Effector memory CD4-positive, alpha-beta T cell (primary cell): ENCODE results near the gene PAAF1.

ENCODE experiments used
- DNase-seq, 3 donors: peaks; one replicate each; pipeline ENCODE4 v3.0.0-alpha.2; 2020
- H3K27ac ChIP-seq: 2 replicates; pipeline ENCODE4 v1.7.0; 2013; ENCODE audit warnings: mild to moderate bottlenecking, low read length, moderate library complexity; ENCODE audit not compliant: insufficient read depth, poor library complexity, severe bottlenecking
- H3K27me3 ChIP-seq: replicated peaks from 2 replicates; pipeline ENCODE4 v1.7.0; 2013; ENCODE audit warnings: mild to moderate bottlenecking, low read length; ENCODE audit not compliant: insufficient read depth, control insufficient read depth, poor library complexity, severe bottlenecking
- H3K36me3 ChIP-seq: 2 replicates; pipeline ENCODE4 v1.7.0; 2013; ENCODE audit warnings: mild to moderate bottlenecking, low read length, moderate library complexity; ENCODE audit not compliant: control insufficient read depth, insufficient read depth
- H3K4me1 ChIP-seq: 2 replicates; pipeline ENCODE4 v1.7.0; 2013; ENCODE audit warnings: low read length, mild to moderate bottlenecking; ENCODE audit not compliant: control insufficient read depth, insufficient read depth, poor library complexity, severe bottlenecking
- H3K4me3 ChIP-seq: 2 replicates; pipeline ENCODE4 v1.7.0; 2013; ENCODE audit warnings: low read length, low read depth, mild to moderate bottlenecking; ENCODE audit not compliant: insufficient read depth, poor library complexity, severe bottlenecking
- H3K9me3 ChIP-seq: 2 replicates; pipeline ENCODE4 v1.7.0; 2013; ENCODE audit warnings: mild to moderate bottlenecking, low read length, moderate library complexity; ENCODE audit not compliant: control insufficient read depth

The PAAF1 gene

DNA sequence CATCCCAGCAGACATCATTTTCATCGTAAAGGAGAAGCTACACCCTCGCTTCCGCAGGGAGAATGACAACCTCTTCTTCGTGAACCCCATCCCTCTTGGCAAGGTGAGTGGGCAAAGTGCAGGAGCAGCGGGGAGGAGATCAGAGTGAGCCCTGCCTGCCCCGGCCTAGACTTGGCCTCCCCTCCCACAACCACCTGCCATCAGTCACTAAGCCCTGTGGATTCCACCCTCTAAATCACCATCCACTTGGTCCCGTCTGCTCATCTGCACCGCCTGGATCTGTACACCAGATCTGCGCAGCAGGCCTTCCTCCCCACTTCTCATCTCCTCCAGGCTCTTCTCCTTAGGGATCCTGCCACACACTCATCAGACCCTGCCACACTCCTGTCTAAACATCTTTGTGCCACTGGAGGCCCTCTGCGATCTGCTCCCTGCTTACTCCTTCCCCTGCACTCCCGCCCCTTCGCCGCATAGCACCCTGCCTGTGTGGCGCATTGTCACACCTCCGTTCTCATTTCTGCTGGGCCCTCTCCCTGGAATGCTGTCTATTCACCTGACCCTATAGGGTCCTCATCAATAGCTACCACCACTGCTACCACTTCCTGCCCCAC, 91.7 kb downstream of the PAAF1 start:
- Histone ChIP-seq H3K4me1 (peaks cover 74% of the 10 kb centered on the region), H3K27ac (peak overlapping the region; percentile 38), H3K9me3 (no peaks in the 10 kb centered on the region), H3K4me3 (no peak overlapping the region), H3K27me3 (no peaks in the 10 kb centered on the region), H3K36me3 (no peaks in the 10 kb centered on the region)
- no peak for DNase-seq

GRCh38 chr11:73969091-73969490, 92.3 kb downstream of the PAAF1 start:
- Histone ChIP-seq H3K27me3 (no peaks in the 10 kb centered on the region), H3K36me3 (no peaks in the 10 kb centered on the region), H3K9me3 (no peaks in the 10 kb centered on the region), H3K4me3 (no peak overlapping the region), H3K27ac (peak overlapping the region; percentile 38), H3K4me1 (peaks cover 80% of the 10 kb centered on the region)
- DNase-seq, result no peak

DNA sequence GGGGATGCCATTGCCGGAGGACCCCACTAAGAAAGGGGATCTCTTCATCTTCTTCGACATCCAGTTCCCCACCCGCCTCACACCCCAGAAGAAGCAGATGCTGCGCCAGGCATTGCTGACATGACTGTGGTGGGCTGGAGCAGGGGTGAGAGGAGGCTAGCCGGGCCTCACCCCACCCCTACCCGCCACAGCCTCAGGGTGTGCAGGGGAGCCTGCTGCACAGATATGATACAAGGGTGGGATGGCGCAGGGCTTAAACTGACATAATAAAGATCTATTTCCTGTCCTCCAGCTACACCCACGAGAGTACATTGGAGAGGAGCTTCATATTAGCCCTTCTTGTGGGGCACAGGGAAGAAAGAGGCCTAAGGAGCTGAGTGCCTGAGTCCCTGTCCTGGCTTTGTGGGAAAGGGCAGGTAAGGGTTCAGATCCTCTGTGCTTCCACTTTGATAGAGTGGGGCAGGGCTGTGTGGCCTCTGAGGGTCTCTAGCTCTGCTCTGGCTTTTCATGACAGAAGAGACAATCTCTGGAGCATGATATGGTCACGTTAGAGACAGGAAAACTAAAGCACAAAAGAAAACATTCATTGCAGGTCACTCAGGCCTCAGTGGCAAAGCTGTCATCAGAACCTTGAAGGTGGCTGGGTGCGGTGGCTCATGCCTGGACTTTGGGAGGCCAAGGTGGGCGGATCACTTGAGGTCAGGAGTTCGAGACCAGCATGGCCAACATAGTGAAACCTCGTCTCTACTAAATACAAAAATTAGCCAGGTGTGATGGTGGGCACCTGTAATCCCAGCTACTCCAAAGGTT, 93.4 kb downstream of the PAAF1 start:
- DNase-seq, result no peak
- peak overlapping the region; percentile 14 for H3K4me3 ChIP-seq
- H3K27ac ChIP-seq, result peak overlapping the region; percentile 59
- peaks cover 83% of the 10 kb centered on the region for H3K4me1 ChIP-seq
- H3K36me3 ChIP-seq, result peaks cover 8% of the 10 kb centered on the region
- no peaks in the 10 kb centered on the region for H3K27me3 ChIP-seq
- no peaks in the 10 kb centered on the region for H3K9me3 ChIP-seq

DNA sequence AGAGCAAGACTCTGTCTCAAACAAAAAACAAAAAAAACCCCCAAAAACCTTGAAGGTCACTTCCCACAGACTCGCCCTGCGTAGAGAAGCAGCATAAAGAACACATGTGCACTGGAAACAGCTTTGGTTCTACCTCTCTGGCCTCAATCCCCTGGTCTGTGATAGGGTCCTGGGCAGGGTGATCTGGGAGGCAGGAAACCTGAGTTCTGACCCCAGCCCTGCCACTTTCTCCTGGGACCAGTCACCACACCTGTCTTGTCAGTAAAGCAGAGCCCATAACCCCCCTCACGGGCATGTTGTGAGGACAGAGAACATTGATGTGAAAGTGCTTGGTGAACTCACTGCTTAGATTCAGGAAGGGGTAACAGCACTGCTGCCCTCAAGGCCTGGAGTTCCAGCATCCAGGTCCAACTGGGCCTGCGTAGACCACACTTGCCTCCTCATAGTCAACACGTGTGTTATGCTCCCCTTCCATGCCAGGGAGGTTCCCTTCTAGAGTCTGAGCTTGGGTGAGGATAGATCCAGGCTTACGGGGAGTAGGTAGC, 94.4 kb downstream of the PAAF1 start:
- Histone ChIP-seq H3K36me3 (peaks cover 17% of the 10 kb centered on the region), H3K4me1 (peaks cover 87% of the 10 kb centered on the region), H3K27me3 (no peaks in the 10 kb centered on the region), H3K9me3 (no peaks in the 10 kb centered on the region), H3K27ac (peak overlapping the region; percentile 21), H3K4me3 (no peak overlapping the region)
- no peak for DNase-seq

- Histone ChIP-seq H3K4me1 (peaks cover 94% of the 10 kb centered on the region), H3K27me3 (no peaks in the 10 kb centered on the region), H3K27ac (peak overlapping the region; percentile 49), H3K4me3 (no peak overlapping the region), H3K9me3 (no peaks in the 10 kb centered on the region), H3K36me3 (peaks cover 26% of the 10 kb centered on the region)
- no peak for DNase-seq
Measured at GRCh38 chr11:73972187-73972586, 95.4 kb downstream of the PAAF1 start.

DNA sequence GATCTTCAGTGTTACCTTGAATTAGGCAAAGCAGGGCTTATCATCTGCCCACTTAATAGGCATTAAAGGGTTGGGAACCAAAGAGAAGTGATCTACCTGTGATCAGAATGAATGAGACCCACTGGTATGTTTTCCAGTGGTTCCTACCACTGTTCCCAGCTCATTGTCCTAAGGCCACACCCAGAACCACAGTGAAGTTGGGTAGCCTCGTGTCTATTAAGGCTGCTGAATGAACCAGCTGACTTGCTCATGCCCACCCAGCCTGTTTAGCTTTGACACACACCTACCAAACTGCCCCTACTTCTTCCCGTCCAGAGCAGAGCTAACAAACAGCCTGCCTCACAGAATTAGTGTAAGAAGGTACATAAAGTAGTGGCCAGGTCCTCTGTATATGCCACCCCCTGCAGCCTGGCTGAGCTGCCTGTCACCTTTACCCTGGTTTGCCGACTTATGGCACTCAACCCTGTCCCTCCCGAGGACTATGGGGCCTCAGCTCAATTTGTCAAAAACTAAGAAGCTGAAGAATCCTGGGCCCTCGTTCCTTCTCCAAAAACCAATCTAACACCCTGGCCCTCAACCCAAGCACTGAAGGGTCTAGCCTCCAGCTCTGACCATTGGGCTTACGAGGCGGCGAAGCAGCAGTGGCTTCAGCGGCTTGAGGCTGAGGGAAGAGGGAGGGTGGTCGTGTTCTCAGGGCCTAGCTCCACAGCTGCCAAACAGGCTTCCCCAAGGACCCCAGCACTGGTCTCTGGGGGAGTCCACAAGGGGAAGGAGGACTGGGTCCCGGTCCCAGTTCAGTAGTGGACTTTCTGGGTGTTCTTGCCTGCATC, 96.0 kb downstream of the PAAF1 start:
- H3K36me3 ChIP-seq, result peaks cover 33% of the 10 kb centered on the region
- no peak overlapping the region for H3K4me3 ChIP-seq
- no peak for DNase-seq
- peaks cover 97% of the 10 kb centered on the region for H3K4me1 ChIP-seq
- H3K27me3 ChIP-seq, result no peaks in the 10 kb centered on the region
- H3K27ac ChIP-seq, result peak overlapping the region; percentile 54
- H3K9me3 ChIP-seq, result no peaks in the 10 kb centered on the region

DNA sequence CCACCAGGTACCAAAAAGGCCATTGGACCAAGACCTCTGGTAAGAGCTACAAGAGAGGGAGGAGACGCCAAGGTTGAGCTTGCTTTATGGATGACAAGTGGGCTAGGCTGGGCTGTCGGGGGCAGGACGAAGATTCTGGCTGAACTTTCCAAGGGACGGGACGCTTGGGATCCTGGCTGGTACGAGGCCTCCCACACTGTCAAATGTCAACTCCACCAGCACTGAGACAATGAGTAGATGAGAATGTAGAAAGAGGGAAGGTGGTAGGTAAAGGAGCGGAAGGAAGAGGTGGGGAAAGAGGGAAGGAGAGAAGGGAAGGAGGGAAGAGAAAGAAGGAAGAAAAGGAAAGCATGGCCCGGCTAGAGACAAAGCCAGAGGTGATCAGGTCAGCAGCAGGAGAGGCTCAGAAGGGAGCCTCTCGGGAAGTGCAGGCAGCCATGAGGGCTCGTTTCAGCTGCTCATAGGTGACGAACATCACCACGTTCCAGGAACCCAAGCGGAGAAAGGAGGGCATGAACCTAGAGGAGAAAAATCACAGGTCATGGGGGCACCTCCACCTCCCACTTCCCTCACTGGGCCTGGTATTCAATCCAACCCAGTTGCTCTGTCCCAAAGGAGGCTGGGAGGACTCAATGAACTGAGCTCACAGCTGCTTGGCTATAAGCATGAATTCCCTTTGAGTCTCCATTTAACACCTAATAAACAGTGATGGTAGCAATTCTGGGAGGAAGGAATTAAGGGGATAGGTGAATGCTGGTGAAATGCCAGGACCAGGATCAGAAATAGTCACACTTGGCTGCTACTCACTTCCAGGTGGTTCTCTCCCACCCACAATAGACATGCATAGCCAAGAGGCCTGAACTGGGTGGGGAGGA, 98.0 kb downstream of the PAAF1 start:
- no peaks in the 10 kb centered on the region for H3K9me3 ChIP-seq
- H3K4me3 ChIP-seq, result peak overlapping the region; percentile 23
- no peak for DNase-seq
- peak overlapping the region; percentile 54 for H3K27ac ChIP-seq
- H3K36me3 ChIP-seq, result peaks cover 45% of the 10 kb centered on the region
- H3K27me3 ChIP-seq, result no peaks in the 10 kb centered on the region
- peaks cover 97% of the 10 kb centered on the region for H3K4me1 ChIP-seq

- Histone ChIP-seq H3K27ac (peak overlapping the region; percentile 54), H3K9me3 (no peaks in the 10 kb centered on the region), H3K4me3 (no peak overlapping the region), H3K4me1 (peaks cover 96% of the 10 kb centered on the region), H3K27me3 (no peaks in the 10 kb centered on the region), H3K36me3 (peaks cover 48% of the 10 kb centered on the region)
- no peak for DNase-seq
Measured at GRCh38 chr11:73975479-73975757, 98.6 kb downstream of the PAAF1 start.

DNA sequence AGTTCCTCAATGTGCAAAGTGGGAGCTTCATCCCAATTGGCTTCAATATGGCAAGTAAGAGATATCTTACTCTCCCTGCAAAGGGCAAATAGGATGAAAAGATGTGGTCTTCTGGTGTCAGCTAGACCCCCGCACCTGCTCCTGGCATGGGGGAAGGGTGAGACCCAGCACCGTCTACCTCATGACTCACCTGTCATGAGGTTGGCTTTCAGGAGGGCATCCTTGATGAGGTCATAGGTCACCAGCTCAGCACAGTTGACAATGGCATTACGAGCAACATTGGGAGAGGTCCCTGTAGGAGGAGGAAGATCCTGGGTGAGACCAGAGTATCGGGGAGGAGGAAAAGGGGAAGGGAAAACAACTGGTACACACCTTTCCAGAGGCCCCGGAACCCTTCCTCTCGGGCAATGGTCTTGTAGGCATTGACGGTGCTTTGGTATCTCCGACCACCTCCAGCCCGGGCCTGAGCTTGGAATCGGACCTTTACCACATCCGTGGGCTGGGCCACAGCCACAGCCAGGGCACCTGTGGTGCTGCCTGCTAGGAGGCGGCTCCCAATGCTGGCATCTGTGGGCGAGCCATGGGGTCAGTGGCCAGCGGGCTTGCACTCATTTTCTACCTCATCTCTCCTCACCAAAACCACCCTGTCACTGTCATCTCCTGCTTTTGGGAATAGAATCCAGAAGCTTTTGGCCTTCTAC, 99.8 kb downstream of the PAAF1 start:
- Histone ChIP-seq H3K4me1 (peaks cover 97% of the 10 kb centered on the region), H3K36me3 (peaks cover 53% of the 10 kb centered on the region), H3K27me3 (no peaks in the 10 kb centered on the region), H3K27ac (peak overlapping the region; percentile 92), H3K4me3 (no peak overlapping the region), H3K9me3 (no peaks in the 10 kb centered on the region)
- DNase-seq, result no peak
